HG03460 (cell line): ENCODE results near the gene CENPL.

Experiments
- ATAC-seq: cut with Tn5 transposase; IDR thresholded peaks from one replicate; pipeline ENCODE4 v1.9.1; 2021; ENCODE audit not compliant: unreplicated experiment

The CENPL gene

DNA sequence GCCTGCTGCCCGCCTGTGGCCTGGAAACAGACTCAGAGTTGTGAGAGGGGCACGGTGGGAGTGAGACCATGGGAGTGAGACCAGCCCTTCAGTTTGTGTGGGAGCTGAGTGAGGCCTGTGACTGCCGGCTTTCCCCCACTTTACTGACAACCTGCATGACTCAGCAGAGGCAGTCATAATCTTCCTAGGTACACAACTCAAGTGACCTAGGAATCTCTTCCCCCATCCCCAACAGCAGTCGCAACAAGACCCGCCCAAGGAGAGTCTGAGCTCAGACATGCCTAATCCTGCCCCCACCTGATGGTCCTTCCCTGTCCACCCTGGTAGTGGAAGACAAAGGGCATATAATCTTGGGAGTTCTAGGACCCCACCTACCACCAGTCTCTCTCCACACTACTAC is 65.7 kb downstream of the CENPL start:
- ATAC-seq, result no peak

DNA sequence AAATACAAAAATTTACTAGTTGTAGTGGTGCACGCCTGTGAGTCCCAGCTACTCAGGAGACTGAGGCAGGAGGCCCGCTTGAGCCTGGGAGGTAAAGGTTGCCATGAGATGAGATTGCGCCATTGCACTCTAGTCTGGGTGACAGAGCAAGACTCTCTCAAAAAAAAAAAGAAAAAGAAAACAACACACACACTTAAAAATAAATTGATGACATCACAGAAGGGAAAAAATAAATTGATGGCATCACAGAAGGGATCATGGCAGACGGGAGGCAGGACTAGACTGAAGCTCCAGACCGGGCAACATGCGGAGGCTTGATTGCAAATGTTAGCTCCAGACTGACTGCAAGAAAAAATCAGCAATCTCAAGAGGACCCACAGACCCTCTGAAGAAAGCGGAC is 66.6 kb downstream of the CENPL start:
- no peak for ATAC-seq

DNA sequence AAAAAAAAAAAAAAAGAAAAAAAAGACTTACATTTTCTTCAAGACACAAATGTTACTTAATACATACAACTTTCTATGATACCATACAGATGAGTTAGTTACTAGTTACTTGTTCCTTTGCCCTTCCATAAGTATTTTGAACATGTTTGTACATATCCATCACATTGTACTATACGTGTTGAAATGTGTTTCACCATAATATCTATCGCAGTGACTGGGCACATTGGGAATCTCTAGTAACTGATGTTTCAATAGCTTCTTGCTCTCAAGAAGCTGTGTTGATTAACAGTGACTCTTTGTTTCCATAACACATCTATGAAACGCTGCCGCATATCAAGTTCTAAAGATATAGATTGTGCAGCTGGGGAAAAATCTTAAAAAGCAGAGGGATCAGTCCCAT is 67.0 kb downstream of the CENPL start:
- ATAC-seq, result no peak

GRCh38 chr1:173753830-173754229 is 70.9 kb downstream of the CENPL start:
- no peak for ATAC-seq
